Breast epithelium (tissue), 3 donors: ENCODE measurements around the gene ASIC1.

ENCODE experiments used
- POLR2AphosphoS5 ChIP-seq, 3 donors: sonication (generic); formaldehyde crosslinking; IDR thresholded peaks; one replicate each; pipeline ENCODE4 v1.6.1; 2017; ENCODE audit warnings: antibody characterized with exemption in 3 of 3
- TF ChIP-seq, protein P1 (sequence below), 3 donors: fragments of 450-650 bp; IDR thresholded peaks; one replicate each; pipeline ENCODE4 v1.5.1; 2016 to 2017; ENCODE audit warnings: antibody characterized with exemption in 3 of 3, mild to moderate bottlenecking in 3 of 3, moderate library complexity in 3 of 3

DNA sequence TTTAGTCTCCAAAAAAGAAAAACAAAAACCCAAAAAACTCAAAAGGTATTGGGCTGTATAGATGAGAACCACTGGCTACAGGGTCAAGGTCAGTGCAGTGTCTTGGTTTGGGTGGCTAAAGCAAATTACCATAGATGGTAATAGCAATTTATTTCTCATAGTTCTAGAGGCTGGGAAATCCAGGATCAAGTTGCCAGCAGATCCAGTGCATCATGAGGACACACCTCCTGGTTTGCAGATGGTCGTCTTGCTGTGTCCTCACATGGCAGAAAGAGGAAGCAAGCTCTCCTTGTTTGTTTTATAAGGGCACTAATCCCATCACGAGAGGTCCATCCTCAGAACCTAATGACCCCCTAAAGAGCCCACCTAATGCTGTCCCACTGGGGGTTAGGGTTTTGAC lies 65.8 kb downstream of the ASIC1 start:
- TF ChIP-seq, protein P1, sequence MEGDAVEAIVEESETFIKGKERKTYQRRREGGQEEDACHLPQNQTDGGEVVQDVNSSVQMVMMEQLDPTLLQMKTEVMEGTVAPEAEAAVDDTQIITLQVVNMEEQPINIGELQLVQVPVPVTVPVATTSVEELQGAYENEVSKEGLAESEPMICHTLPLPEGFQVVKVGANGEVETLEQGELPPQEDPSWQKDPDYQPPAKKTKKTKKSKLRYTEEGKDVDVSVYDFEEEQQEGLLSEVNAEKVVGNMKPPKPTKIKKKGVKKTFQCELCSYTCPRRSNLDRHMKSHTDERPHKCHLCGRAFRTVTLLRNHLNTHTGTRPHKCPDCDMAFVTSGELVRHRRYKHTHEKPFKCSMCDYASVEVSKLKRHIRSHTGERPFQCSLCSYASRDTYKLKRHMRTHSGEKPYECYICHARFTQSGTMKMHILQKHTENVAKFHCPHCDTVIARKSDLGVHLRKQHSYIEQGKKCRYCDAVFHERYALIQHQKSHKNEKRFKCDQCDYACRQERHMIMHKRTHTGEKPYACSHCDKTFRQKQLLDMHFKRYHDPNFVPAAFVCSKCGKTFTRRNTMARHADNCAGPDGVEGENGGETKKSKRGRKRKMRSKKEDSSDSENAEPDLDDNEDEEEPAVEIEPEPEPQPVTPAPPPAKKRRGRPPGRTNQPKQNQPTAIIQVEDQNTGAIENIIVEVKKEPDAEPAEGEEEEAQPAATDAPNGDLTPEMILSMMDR (IDR thresholded peaks at IDR 0.05): no peak
- no peak for TF ChIP-seq POLR2AphosphoS5 (IDR thresholded peaks at IDR 0.05)
